IPS-20b (cell line): Measurements from ENCODE around the gene TLR4.

ENCODE experiments used
- H3K27ac ChIP-seq: one replicate; pipeline ENCODE4 v1.5.1; 2013; ENCODE audit warnings: low read length
- H3K27me3 ChIP-seq: 2 replicates; pipeline ENCODE4 v1.6.1; 2013; ENCODE audit warnings: mild to moderate bottlenecking, low read length, inconsistent platforms; ENCODE audit not compliant: insufficient read depth
- H3K36me3 ChIP-seq: 2 replicates; pipeline ENCODE4 v1.6.1; 2013; ENCODE audit warnings: low read depth, mild to moderate bottlenecking, inconsistent platforms, low read length, moderate library complexity; ENCODE audit not compliant: insufficient read depth
- H3K4me1 ChIP-seq: 2 replicates; pipeline ENCODE4 v1.6.1; 2013; ENCODE audit warnings: mild to moderate bottlenecking, control low read depth, inconsistent platforms, low read length, moderate library complexity; ENCODE audit not compliant: insufficient read depth
- H3K4me3 ChIP-seq: 2 replicates; pipeline ENCODE4 v1.5.1; 2013; ENCODE audit warnings: mild to moderate bottlenecking, low read length, inconsistent platforms
- H3K9ac ChIP-seq: 2 replicates; pipeline ENCODE4 v1.6.1; 2013; ENCODE audit warnings: low read depth, mild to moderate bottlenecking, inconsistent platforms, low read length, moderate library complexity
- H3K9me3 ChIP-seq: 2 replicates; pipeline ENCODE4 v1.6.1; 2013; ENCODE audit warnings: mild to moderate bottlenecking, low read depth, low read length, inconsistent platforms; ENCODE audit not compliant: insufficient read depth

TLR4 gene

GRCh38 chr9:117687532-117687931 lies 16.7 kb upstream of the TLR4 start:
- peaks cover 5% of the 10 kb centered on the region; the same call in 1 of the 2 replicates for H3K9me3 ChIP-seq
- no peak overlapping the region for H3K4me3 ChIP-seq
- no peaks in the 10 kb centered on the region for H3K27me3 ChIP-seq
- H3K4me1 ChIP-seq: no peaks in the 10 kb centered on the region
- no peak overlapping the region for H3K9ac ChIP-seq
- H3K36me3 ChIP-seq: no peaks in the 10 kb centered on the region
- no peak overlapping the region for H3K27ac ChIP-seq

- no peak overlapping the region for H3K27ac ChIP-seq
Measured at GRCh38 chr9:117691367-117691766, 12.8 kb upstream of the TLR4 start.

GRCh38 chr9:117696154-117696553 lies 8.0 kb upstream of the TLR4 start:
- H3K4me1 ChIP-seq: no peaks in the 10 kb centered on the region
- H3K9ac ChIP-seq: no peak overlapping the region
- no peak overlapping the region for H3K27ac ChIP-seq
- no peaks in the 10 kb centered on the region for H3K36me3 ChIP-seq
- no peak overlapping the region for H3K4me3 ChIP-seq
- peaks cover 10% of the 10 kb centered on the region; the same call in 1 of the 2 replicates for H3K9me3 ChIP-seq
- no peaks in the 10 kb centered on the region for H3K27me3 ChIP-seq

More at GRCh38 chr9:117691367-117691766, 12.8 kb upstream of the TLR4 start:
- Histone ChIP-seq H3K36me3 (no peaks in the 10 kb centered on the region), H3K9ac (no peak overlapping the region), H3K4me3 (no peak overlapping the region), H3K4me1 (no peaks in the 10 kb centered on the region), H3K9me3 (peaks cover 16% of the 10 kb centered on the region), H3K27me3 (no peaks in the 10 kb centered on the region)

- H3K9me3 ChIP-seq: peaks cover 10% of the 10 kb centered on the region; the same call in 1 of the 2 replicates
- no peaks in the 10 kb centered on the region for H3K4me1 ChIP-seq
- no peaks in the 10 kb centered on the region for H3K27me3 ChIP-seq
- no peak overlapping the region for H3K4me3 ChIP-seq
- no peaks in the 10 kb centered on the region for H3K36me3 ChIP-seq
- no peak overlapping the region for H3K27ac ChIP-seq
- no peak overlapping the region for H3K9ac ChIP-seq
Measured at GRCh38 chr9:117697046-117697445, 7.2 kb upstream of the TLR4 start.

- Histone ChIP-seq H3K36me3 (no peaks in the 10 kb centered on the region), H3K4me1 (no peaks in the 10 kb centered on the region; the same call in 1 of the 2 replicates), H3K9me3 (no peaks in the 10 kb centered on the region), H3K4me3 (no peak overlapping the region), H3K9ac (no peak overlapping the region), H3K27me3 (no peaks in the 10 kb centered on the region), H3K27ac (no peak overlapping the region)
Measured at GRCh38 chr9:117703537-117703936, 666 bp upstream of the TLR4 start.

- no peaks in the 10 kb centered on the region for H3K36me3 ChIP-seq
- H3K4me1 ChIP-seq: no peaks in the 10 kb centered on the region; the same call in 1 of the 2 replicates
- no peak overlapping the region for H3K9ac ChIP-seq
- H3K27ac ChIP-seq: no peak overlapping the region
- no peaks in the 10 kb centered on the region for H3K9me3 ChIP-seq
- no peaks in the 10 kb centered on the region for H3K27me3 ChIP-seq
- H3K4me3 ChIP-seq: no peak overlapping the region
Measured at GRCh38 chr9:117704597-117704996, 394 bp downstream of the TLR4 start.

- Histone ChIP-seq H3K27me3 (no peaks in the 10 kb centered on the region), H3K4me3 (no peak overlapping the region), H3K36me3 (no peaks in the 10 kb centered on the region), H3K9ac (no peak overlapping the region), H3K4me1 (no peaks in the 10 kb centered on the region; the same call in 1 of the 2 replicates), H3K9me3 (no peaks in the 10 kb centered on the region), H3K27ac (no peak overlapping the region)
Measured at GRCh38 chr9:117705386-117705785, 1.2 kb downstream of the TLR4 start.

GRCh38 chr9:117706421-117707116 lies 2.4 kb downstream of the TLR4 start:
- H3K4me3 ChIP-seq: no peak overlapping the region
- no peaks in the 10 kb centered on the region for H3K36me3 ChIP-seq
- no peaks in the 10 kb centered on the region for H3K9me3 ChIP-seq
- H3K9ac ChIP-seq: no peak overlapping the region
- no peak overlapping the region for H3K27ac ChIP-seq
- H3K4me1 ChIP-seq: no peaks in the 10 kb centered on the region; the same call in 1 of the 2 replicates
- H3K27me3 ChIP-seq: no peaks in the 10 kb centered on the region

GRCh38 chr9:117707561-117707960 lies 3.4 kb downstream of the TLR4 start:
- Histone ChIP-seq H3K27ac (no peak overlapping the region), H3K4me3 (no peak overlapping the region), H3K9me3 (no peaks in the 10 kb centered on the region), H3K27me3 (no peaks in the 10 kb centered on the region), H3K9ac (no peak overlapping the region), H3K36me3 (no peaks in the 10 kb centered on the region), H3K4me1 (no peaks in the 10 kb centered on the region; the same call in 1 of the 2 replicates)

GRCh38 chr9:117709936-117710335 lies 5.7 kb downstream of the TLR4 start:
- no peaks in the 10 kb centered on the region for H3K9me3 ChIP-seq
- no peak overlapping the region for H3K4me3 ChIP-seq
- H3K27me3 ChIP-seq: no peaks in the 10 kb centered on the region
- H3K4me1 ChIP-seq: no peaks in the 10 kb centered on the region
- no peak overlapping the region for H3K9ac ChIP-seq
- no peak overlapping the region for H3K27ac ChIP-seq
- no peaks in the 10 kb centered on the region for H3K36me3 ChIP-seq

GRCh38 chr9:117714282-117714681 lies 10.1 kb downstream of the TLR4 start:
- H3K27me3 ChIP-seq: no peaks in the 10 kb centered on the region
- H3K4me1 ChIP-seq: no peaks in the 10 kb centered on the region

GRCh38 chr9:117715411-117715989 lies 11.3 kb downstream of the TLR4 start:
- H3K36me3 ChIP-seq: no peaks in the 10 kb centered on the region

More at GRCh38 chr9:117714282-117714681, 10.1 kb downstream of the TLR4 start:
- no peak overlapping the region for H3K9ac ChIP-seq
- H3K27ac ChIP-seq: no peak overlapping the region
- H3K4me3 ChIP-seq: no peak overlapping the region
- no peaks in the 10 kb centered on the region for H3K9me3 ChIP-seq
- no peaks in the 10 kb centered on the region for H3K36me3 ChIP-seq

More at GRCh38 chr9:117715411-117715989, 11.3 kb downstream of the TLR4 start:
- Histone ChIP-seq H3K9ac (no peak overlapping the region), H3K4me3 (no peak overlapping the region), H3K9me3 (no peaks in the 10 kb centered on the region), H3K27me3 (no peaks in the 10 kb centered on the region), H3K27ac (no peak overlapping the region), H3K4me1 (no peaks in the 10 kb centered on the region)
